CD4-positive, alpha-beta T cell treated with Interleukin-21 for 1 hour (primary cell): ENCODE results near the gene NUDT13.

ENCODE experiments used
- DNase-seq: peaks from one replicate; pipeline ENCODE4 v3.0.0-alpha.2; 2020

The NUDT13 gene

GRCh38 chr10:73110345-73110849 is at the start of gene NUDT13:
NUDT13 (plus strand) TSS chr10:73110455; CDS start chr10:73114366, 3,911 bp downstream.
- DNase-seq, result peak; percentile 78

- DNase-seq, result peak; percentile 60
Measured at GRCh38 chr10:73060738-73061635, 49.3 kb upstream of the NUDT13 start.

- no peak for DNase-seq
Measured at GRCh38 chr10:73061743-73062142, 48.5 kb upstream of the NUDT13 start.

GRCh38 chr10:73065441-73065840 is 44.8 kb upstream of the NUDT13 start:
- no peak for DNase-seq

DNA sequence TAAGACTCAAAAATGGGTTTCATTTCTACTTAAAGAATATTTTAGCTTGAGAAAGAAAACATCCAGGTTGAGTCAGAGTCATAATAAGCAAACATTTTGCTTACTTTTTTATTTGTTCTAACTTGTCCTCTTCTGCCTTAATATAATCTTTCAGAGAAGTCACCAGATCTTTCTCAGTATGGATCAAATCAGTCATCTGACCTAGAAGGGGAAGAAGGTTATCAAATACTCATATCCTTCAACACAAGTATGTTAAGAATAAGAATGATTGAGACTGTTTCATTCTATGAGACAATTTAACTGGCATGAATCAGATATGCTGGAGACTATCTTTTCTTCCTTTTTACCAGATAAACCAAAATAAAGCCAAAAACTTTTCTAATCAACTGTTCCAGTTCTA is 36.6 kb upstream of the NUDT13 start:
- no peak for DNase-seq

GRCh38 chr10:73075829-73076228 is 34.4 kb upstream of the NUDT13 start:
- DNase-seq, result no peak

DNA sequence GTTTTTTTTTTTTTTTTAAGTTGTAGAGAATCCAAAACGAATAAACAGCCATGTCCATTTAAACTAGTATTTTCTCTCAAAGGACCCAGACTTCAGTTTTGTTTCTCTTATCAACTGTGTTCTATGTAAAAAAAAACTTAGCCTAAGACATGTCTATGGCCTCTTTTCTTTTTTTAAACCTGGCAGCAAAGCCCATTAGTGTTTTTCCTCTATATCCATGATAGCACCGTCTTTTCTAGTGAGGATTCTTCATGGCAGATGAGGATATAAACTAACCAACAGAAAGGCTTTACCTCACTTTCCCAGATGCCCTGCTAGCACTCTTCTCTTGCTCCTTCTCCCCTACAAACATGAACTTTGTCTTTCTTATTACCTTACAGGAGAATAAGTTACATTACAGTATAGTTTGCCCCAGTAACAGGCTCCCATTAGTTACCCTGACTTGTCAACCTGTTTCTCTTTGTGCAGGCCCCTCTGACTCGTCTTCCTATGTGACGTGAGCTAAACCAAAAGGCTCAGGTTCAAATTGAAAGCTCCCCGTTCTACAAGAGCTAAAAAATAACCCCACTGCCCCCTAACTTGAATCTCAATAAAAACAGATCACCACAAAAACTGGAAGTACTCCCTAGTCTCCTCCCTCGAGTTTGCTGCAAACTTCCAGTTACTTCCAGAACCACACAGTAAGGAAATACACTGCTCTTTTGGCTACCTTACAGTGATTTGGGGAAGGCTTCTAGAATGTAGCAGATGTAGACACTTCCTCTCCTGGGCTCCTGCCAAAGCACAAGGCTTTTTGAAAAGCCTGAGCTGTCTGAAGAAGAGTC is 33.7 kb upstream of the NUDT13 start:
- DNase-seq, result no peak

GRCh38 chr10:73079779-73080541 is 30.3 kb upstream of the NUDT13 start:
- no peak for DNase-seq

GRCh38 chr10:73083221-73083620 is 27.0 kb upstream of the NUDT13 start:
- no peak for DNase-seq

- DNase-seq, result no peak
Measured at GRCh38 chr10:73084209-73084608, 26.0 kb upstream of the NUDT13 start.

DNA sequence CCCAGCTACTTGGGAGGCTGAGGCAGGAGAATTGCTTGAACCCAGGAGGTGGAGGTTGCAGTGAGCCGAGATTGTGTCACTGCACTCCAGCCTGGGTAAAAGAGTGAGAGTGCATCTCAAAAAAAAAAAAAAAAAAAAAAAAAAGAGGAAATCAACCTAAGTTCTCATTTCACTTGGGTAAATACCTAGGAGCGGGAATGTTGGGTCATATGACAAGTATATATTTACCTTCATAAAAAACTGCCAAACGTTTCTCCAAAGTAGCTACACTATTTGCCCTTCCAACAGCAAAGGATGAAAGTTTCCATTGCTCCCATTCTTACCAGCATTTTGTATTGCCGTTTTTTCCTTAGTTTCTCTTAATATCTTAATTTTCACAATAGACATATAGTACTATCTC is 23.4 kb upstream of the NUDT13 start:
- DNase-seq, result no peak

DNA sequence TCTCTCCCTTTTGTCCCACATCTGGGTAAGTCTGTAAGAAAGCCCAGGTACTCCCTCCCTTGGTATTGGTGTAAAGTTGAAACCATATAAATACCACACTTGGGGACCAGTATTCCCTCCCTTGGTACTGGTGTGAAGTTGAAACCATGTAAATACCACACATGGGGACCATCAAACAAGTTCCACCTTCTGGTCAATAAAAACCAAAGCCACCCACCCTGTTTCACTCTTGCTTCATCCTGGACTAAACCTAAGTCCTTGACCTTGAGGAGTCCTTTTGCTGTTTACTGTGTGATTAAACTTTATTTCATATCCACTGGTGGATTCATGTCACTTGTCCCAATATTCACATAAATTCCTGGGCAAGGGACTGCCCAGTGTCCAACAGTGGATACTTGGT is 22.0 kb upstream of the NUDT13 start:
- DNase-seq, result no peak

GRCh38 chr10:73092830-73093229 is 17.4 kb upstream of the NUDT13 start:
- DNase-seq, result no peak

DNA sequence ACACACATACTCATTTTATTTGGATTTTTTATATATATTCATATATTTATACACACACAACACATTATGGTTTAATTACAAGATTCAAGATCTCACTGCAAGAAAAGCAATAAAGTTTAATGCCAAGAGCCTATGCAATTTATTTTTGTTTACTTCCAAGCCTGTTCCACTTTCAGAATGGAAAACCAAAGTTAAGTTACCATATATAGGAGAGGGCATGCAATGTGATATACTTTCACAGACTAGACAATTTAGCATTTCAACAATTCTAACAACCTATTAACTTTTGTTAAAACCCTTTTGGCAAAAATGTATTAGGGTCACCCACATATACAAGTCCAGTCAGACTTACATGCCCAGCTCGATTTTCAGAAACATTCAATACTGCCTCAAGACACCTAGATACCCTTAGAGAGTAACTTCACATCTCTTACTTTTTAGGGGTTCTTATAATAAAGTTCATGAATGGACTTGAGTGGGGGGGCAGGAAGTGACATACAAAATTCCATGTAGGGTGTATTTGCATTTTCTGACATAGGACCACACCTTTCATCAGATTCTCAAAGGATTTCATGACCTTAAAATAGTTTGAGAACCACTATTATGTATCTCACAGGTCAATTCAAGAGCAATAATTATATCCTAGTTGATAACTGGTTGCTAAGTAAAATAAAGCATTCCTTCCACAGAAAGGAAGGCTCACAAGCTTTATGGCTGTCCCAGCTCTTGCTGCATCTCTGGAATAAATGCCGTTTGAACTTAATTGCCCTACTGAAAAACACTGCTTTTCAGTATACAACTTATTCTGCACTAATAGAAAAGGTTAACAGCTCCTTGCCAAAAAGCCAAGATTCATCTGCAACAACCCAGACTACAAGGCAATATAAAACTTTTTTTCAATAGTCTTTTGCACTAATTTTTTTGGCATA is 16.1 kb upstream of the NUDT13 start:
- no peak for DNase-seq

DNA sequence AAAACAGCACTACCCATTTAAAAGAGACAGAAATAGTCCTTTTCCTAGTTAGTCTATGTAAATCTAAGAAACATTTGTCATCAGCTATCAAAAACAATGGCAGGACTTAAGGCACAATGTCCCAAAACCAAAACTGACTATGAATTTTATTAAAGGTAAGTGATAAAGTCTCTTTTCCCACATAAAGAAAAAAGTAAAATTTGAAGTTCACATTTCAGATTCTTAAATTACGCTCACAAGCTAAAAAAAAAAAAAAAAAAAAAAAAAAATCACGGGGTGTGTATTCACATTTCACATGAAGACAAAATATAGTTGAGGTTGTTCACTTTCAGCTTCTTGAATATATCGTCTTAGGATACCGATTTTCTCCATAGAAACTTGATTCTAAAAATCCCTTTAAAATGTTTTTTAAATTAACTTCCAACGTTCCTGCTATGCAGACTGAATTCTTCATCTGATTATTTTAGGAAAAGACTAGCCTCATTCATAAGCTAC is 15.2 kb upstream of the NUDT13 start:
- DNase-seq, result no peak

- peak; percentile 56 for DNase-seq
Measured at GRCh38 chr10:73095481-73096021, 14.7 kb upstream of the NUDT13 start.

- DNase-seq, result peak; percentile 73
Measured at GRCh38 chr10:73096041-73096448, 14.2 kb upstream of the NUDT13 start.

DNA sequence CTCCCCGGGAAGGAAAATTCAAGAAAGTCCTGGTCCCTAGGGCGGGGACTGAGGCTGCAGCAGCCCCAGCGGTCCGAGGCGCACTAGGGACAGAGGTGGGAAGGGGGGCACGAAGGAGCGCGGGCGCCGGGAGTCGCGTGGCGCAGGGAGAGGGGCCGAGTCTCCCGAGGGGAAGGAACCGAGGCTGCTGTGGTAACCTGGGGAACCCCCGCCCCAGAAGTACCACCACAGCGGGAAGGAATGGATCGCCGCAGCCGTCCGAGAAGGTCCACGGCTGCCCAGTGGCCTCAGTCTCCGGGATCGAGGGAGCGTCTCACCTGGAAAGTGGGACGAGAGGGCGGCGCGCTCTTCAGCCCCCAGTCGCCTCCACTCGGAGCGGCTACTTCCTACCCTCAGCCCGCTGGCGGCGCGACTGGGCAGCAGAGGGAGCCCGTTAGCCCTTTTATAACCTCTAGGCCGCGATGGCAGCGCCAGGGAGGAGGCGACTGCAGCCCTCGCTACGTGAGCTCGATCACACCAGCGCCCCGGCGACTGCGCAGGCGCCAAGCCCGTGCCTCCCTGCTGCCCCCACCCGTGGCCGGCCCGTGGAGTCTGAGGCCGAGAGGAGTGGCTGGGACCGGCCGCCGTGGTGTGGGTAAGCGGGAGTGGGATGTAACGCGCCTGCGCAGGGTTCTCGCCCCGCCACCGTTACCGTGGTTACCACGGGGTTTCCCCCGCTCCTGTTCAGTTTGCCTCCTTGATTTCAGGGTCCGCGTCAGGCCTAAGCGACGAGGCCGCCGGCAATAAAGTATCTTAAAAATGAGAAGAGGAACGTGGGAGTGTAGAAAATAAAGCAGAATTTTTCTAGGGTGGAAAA is 13.6 kb upstream of the NUDT13 start, which contains the start of gene P4HA1:
P4HA1 (minus strand) TSS at position 418 of the 856 bp plus-strand sequence. CDS start 21,983 bp downstream, outside the sequence.
- DNase-seq, result peak; percentile 99

GRCh38 chr10:73097305-73097670 is 13.0 kb upstream of the NUDT13 start:
- DNase-seq, result no peak

DNA sequence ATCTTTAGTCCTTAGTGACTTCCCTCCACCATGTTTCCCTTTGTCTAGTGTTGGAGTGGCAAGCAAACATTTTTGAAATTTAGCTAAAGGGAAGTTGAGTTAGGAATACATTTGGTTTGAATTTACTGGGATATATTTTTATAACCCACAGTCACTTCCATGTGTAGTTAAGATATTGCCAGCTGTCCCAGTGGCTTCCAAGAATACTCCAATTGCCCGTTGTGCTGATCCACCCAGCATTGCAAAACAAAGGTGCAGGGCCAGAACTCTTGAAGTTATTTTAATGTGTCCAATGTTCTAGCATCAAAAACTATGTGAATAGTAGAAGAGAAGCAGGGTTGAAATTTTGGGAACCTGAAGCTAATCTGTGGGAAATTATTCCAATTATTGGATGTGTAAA is 11.1 kb upstream of the NUDT13 start:
- DNase-seq, result no peak
